Mammary epithelial cell (primary cell): ENCODE results near the gene TWIST2.

Experiments
- EZH2 ChIP-seq: IDR thresholded peaks from 2 replicates; pipeline ENCODE4 v1.6.1; 2012; ENCODE audit warnings: low read length, inconsistent platforms, borderline replicate concordance
- TF ChIP-seq, protein P1 (sequence below), 2 donors: IDR thresholded peaks in 1 of 2; conservative IDR thresholded peaks in 1 of 2; 2 replicates each; pipeline ENCODE4 v1.5.1; 2011 to 2012; ENCODE audit warnings: inconsistent platforms in 2 of 2, low read length in 2 of 2, mild to moderate bottlenecking in 2 of 2, control low read depth in 1 of 2, low read depth in 1 of 2; ENCODE audit not compliant: insufficient read depth in 1 of 2; ENCODE audit errors: extremely low read depth in 1 of 2

DNA sequence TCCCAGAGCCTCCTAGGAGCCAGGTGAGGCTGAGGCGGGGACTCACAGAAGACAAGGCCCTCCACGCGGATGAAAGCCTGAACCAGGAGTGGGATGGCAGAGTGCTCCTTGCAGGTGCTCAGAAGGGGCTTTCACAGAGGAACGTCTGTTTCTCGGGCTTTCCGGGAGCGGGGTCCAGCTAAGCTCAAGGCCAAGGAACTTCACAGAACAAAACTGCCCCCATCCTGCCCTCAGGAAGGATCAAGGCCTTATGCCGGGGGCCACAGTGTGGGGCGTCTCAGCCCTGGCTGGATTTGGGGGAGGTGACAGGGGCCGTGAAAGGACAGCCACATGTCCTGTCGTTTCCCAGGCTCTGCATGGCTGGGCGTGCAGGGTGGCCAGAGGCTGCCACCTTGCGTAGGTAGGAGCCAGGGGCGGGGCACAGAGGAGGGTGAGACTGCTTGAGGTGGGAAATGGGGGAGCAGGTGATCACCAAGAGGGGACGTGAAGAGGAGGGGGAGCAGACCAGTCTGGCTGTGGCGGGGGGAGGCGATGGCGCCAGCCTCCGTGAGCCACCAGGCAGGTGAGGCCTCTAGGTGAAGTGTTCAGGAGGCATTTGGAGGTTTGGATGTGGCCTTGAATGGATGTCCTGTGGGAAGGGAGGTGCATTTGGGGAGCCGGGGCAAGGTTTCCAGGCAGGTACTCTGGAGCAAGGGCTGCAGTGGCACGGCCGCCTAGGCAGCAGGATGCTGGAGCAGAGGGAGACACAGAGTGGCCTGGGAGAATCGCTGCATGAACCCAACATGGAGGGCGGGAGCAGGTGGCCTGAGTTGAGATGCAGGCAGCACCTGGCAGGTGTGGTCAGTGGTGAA is 79.1 kb downstream of the TWIST2 start:
- no peak for TF ChIP-seq EZH2
- TF ChIP-seq, protein P1, sequence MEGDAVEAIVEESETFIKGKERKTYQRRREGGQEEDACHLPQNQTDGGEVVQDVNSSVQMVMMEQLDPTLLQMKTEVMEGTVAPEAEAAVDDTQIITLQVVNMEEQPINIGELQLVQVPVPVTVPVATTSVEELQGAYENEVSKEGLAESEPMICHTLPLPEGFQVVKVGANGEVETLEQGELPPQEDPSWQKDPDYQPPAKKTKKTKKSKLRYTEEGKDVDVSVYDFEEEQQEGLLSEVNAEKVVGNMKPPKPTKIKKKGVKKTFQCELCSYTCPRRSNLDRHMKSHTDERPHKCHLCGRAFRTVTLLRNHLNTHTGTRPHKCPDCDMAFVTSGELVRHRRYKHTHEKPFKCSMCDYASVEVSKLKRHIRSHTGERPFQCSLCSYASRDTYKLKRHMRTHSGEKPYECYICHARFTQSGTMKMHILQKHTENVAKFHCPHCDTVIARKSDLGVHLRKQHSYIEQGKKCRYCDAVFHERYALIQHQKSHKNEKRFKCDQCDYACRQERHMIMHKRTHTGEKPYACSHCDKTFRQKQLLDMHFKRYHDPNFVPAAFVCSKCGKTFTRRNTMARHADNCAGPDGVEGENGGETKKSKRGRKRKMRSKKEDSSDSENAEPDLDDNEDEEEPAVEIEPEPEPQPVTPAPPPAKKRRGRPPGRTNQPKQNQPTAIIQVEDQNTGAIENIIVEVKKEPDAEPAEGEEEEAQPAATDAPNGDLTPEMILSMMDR (conservative IDR thresholded peaks at IDR 0.05 in 1 of 2, IDR thresholded peaks at IDR 0.05 in 1 of 2; ENCODE audit: extremely low read depth in 1 of 2, insufficient read depth in 1 of 2, low read depth in 1 of 2, low read length in 2 of 2): no peak
